GM23248 (cell line): ENCODE results near the gene AAMP.

ENCODE experiments used
- EZH2 ChIP-seq: fragments of 200-600 bp; sonication (generic); IDR thresholded peaks from 2 replicates; pipeline ENCODE4 v1.6.1; 2018; ENCODE audit warnings: antibody characterized with exemption, mild to moderate bottlenecking; ENCODE audit not compliant: insufficient read depth, poor library complexity, severe bottlenecking
- EZH2phosphoT487 ChIP-seq: fragments of 200-600 bp; sonication (generic); IDR thresholded peaks from 2 replicates; pipeline ENCODE4 v1.6.1; 2018; ENCODE audit warnings: antibody characterized with exemption, moderate library complexity, mild to moderate bottlenecking, low read depth; ENCODE audit not compliant: insufficient read depth

DNA sequence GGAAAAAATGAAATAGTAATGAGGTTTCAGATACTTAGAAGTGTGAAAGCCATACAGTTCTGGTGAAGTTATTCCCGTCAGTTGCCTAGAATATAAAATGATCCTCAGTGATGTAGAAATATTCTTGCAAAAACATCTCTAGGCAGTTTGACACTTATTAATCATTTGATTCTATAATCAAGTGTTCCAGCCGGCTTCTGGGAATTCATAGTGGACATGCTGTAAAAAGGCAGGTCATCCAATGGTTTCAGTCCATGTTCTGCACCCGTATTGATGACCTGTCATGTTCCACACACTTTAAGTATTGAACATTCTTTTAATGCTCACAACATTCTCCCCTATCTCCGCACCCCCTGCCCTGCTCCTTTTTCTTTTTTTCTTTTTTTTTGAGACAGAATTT is 33.1 kb downstream of the AAMP start:
- TF ChIP-seq EZH2phosphoT487 (no peak), EZH2 (no peak)
